RWPE2 (cell line): Measurements from ENCODE around the gene PPFIA3.
A peak's percentile ranks its signal among the peaks of the same experiment; 100 is the strongest.

Experiments
- ATAC-seq: fragments of 200-7000 bp; cut with Tn5 transposase; 3 replicates; pipeline ENCODE4 v1.9.1; 2021; ENCODE audit warnings: low read depth
- DNase-seq: peaks from one replicate; pipeline ENCODE4 v3.0.0-alpha.2; 2020; ENCODE audit warnings: low spot score
- H3K27ac ChIP-seq: fragments of 450-650 bp; 2 replicates; pipeline ENCODE4 v1.5.1; 2017; ENCODE audit warnings: mild to moderate bottlenecking; ENCODE audit not compliant: poor library complexity, severe bottlenecking
- H3K27me3 ChIP-seq: fragments of 250-450 bp; sonication (Bioruptor Pico); 2 replicates; pipeline ENCODE4 v1.5.1; 2021; ENCODE audit warnings: mild to moderate bottlenecking, moderate library complexity; ENCODE audit not compliant: insufficient read depth, poor library complexity, severe bottlenecking
- H3K36me3 ChIP-seq: fragments of 250-450 bp; sonication (Bioruptor Pico); 2 replicates; pipeline ENCODE4 v1.5.1; 2020; ENCODE audit warnings: low read depth, mild to moderate bottlenecking, moderate library complexity
- H3K4me1 ChIP-seq: fragments of 250-450 bp; sonication (Bioruptor Pico); 2 replicates; pipeline ENCODE4 v1.5.1; 2021; ENCODE audit warnings: mild to moderate bottlenecking, moderate library complexity; ENCODE audit not compliant: insufficient read depth, poor library complexity, severe bottlenecking
- H3K4me3 ChIP-seq: fragments of 250-450 bp; sonication (Bioruptor Pico); 2 replicates; pipeline ENCODE4 v1.5.1; 2021; ENCODE audit warnings: mild to moderate bottlenecking, moderate library complexity; ENCODE audit not compliant: severe bottlenecking
- H3K9me3 ChIP-seq: fragments of 250-450 bp; sonication (Bioruptor Pico); 2 replicates; pipeline ENCODE4 v1.5.1; 2021; ENCODE audit warnings: mild to moderate bottlenecking, moderate library complexity; ENCODE audit not compliant: severe bottlenecking
- TF ChIP-seq, protein P1 (sequence below): fragments of 450-650 bp; IDR thresholded peaks from one replicate; pipeline ENCODE4 v1.5.1; 2017; ENCODE audit warnings: mild to moderate bottlenecking, moderate library complexity; ENCODE audit not compliant: poor library complexity, severe bottlenecking

PPFIA3 gene

DNA sequence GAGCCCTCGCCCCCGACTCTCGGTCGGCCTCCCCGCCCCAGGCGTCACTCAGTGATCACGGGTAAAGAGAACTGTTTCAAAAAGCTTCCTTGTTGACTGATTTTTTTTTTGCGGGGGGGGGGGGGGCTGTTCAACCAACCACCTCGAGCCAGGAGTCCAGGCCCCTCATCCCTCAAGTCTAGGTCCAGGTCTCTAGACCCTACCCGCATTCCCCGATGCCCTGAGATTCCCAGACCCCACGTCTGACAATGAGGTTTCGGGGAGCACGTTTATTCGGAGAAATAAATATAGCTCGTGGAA is 31.6 kb downstream of the PPFIA3 start:
- H3K9me3 ChIP-seq, result no peaks in the 10 kb centered on the region
- H3K27me3 ChIP-seq, result no peaks in the 10 kb centered on the region
- no peaks in the 10 kb centered on the region for H3K36me3 ChIP-seq
- H3K4me1 ChIP-seq, result no peaks in the 10 kb centered on the region
- peak overlapping the region; percentile 49 for H3K4me3 ChIP-seq
- TF ChIP-seq, protein P1, sequence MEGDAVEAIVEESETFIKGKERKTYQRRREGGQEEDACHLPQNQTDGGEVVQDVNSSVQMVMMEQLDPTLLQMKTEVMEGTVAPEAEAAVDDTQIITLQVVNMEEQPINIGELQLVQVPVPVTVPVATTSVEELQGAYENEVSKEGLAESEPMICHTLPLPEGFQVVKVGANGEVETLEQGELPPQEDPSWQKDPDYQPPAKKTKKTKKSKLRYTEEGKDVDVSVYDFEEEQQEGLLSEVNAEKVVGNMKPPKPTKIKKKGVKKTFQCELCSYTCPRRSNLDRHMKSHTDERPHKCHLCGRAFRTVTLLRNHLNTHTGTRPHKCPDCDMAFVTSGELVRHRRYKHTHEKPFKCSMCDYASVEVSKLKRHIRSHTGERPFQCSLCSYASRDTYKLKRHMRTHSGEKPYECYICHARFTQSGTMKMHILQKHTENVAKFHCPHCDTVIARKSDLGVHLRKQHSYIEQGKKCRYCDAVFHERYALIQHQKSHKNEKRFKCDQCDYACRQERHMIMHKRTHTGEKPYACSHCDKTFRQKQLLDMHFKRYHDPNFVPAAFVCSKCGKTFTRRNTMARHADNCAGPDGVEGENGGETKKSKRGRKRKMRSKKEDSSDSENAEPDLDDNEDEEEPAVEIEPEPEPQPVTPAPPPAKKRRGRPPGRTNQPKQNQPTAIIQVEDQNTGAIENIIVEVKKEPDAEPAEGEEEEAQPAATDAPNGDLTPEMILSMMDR, result no peak
- no peak for DNase-seq
- no peak for ATAC-seq
- peak overlapping the region; percentile 55 for H3K27ac ChIP-seq

DNA sequence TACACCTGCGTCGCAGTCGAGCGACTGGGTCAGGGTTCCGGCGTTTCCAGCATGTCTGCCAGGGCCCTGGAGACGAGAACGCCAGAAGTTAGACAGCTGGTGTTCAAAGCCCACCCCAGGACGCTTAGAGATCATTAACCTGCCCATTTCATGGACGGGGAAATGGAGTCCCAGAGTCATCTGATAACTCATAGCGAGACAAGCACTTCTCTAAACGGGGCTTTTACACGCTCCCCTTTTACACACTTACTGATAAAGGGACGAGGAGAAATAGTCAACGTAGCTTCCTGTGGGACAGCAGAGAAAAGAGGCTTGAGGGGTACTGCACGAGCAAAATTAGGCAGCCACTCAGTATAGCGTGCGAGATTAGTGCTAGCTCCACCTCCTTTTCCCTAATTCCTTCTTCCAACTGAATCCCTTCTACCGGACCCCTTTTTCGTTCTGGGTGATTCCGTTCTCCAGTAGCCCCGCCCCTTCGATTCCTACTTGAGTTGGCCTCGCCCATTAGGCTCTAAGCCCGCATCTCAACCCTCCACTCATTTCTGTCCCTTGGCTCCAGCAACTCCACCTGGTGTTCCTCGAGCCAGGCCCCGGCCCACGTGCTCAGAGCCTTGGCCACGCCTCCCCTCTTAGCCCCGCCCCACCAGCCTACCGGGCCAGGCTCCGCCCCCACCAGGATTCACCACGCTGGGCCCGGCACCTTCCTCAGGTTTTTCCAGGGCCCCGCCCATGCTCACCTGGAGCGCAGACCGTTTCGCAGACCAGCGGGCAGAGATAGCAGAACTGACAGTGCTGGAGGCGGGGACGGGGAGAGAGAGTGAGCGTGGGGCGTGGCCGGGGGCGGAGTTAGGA is 32.1 kb downstream of the PPFIA3 start:
- Histone ChIP-seq H3K27ac (peak overlapping the region; percentile 55), H3K9me3 (no peaks in the 10 kb centered on the region), H3K27me3 (no peaks in the 10 kb centered on the region), H3K4me1 (no peaks in the 10 kb centered on the region), H3K4me3 (no peak overlapping the region), H3K36me3 (no peaks in the 10 kb centered on the region)
- TF ChIP-seq, protein P1, result no peak
- peak; percentile 74 for ATAC-seq
- DNase-seq, result peak; percentile 97

DNA sequence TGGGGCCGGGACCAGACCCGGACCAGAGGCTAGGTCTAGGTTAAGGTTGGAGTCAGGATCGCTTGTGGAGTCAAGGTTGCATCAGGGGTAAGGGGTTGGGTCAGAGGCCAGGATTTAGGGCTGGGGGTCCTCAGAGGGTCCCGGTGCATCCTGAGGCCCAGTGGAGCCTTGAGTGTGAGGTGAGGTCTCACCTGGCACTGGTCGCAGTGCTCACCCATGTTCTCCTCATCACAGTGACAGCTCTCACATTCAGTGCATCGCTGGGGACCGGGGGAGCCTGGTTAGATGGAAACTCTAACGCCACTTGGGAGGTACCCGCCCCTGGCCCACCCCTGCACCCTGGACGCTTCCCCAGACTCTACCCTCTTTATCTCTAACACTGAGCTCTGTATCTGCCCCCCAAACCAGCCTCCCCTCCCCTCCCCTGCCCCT is 32.8 kb downstream of the PPFIA3 start:
- DNase-seq (no peak), ATAC-seq (no peak)
- H3K27me3 ChIP-seq, result no peaks in the 10 kb centered on the region
- TF ChIP-seq, protein P1, result no peak
- no peaks in the 10 kb centered on the region for H3K9me3 ChIP-seq
- no peak overlapping the region for H3K27ac ChIP-seq
- H3K4me3 ChIP-seq, result no peak overlapping the region
- no peaks in the 10 kb centered on the region for H3K36me3 ChIP-seq
- no peaks in the 10 kb centered on the region for H3K4me1 ChIP-seq

DNA sequence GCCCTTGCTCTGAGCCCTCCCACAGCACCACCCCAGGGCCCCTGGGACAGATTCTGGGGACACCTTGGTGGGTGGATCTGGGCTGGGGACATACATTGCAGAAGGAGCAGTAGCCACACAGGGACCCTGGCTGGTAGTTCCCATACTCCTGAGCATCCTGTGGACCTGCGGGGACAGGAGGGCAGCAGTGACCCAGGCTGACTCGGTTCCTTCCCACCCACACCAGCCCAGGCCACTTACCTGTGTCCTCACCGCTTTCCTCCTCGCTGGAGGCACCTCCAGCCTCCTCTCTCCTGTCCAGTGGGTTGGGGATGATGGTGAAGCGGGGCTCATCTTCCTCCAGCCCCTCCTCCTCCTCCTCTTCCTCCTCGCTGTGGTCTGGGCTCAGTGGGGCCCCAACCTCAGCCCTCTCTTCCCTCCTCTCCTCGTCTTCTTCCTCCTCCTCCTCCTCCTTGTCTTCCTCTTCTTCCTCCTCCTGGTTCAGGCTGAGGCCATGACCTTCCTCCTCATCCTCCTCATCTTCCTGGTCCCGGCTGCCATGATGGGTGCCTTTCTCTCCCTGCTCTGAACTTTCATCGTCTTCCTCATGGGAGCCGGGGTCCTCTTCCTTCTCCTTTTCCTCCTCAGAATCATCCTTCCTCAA is 33.9 kb downstream of the PPFIA3 start:
- Histone ChIP-seq H3K27ac (no peak overlapping the region), H3K27me3 (no peaks in the 10 kb centered on the region), H3K9me3 (no peaks in the 10 kb centered on the region), H3K4me1 (no peaks in the 10 kb centered on the region), H3K4me3 (no peak overlapping the region), H3K36me3 (no peaks in the 10 kb centered on the region)
- TF ChIP-seq, protein P1, result no peak
- DNase-seq (no peak), ATAC-seq (no peak)

DNA sequence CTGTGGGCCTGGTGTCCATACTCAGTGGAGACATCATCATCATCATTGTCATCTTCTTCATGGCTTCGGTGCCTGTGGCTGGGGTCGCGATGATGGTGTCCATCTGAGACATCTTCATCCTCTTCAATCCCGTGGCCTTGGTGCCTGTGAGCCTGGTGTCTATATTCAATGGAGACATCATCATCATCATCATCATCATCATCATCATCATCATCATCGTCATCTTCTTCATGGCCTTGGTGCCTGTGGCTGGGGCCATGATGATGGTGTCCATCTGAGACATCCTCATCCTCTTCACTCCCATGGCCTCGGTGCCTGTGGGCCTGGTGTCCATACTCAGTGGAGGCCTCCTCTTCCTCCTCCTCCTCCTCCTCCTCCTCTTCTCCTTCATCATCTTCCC is 34.9 kb downstream of the PPFIA3 start:
- peaks cover 3% of the 10 kb centered on the region for H3K4me1 ChIP-seq
- TF ChIP-seq, protein P1, result no peak

More for the DNA sequence above, 34.9 kb downstream of the PPFIA3 start:
- Histone ChIP-seq H3K27me3 (no peaks in the 10 kb centered on the region), H3K27ac (no peak overlapping the region), H3K4me3 (no peak overlapping the region), H3K9me3 (no peaks in the 10 kb centered on the region), H3K36me3 (no peaks in the 10 kb centered on the region)
- ATAC-seq (no peak), DNase-seq (no peak)
